Activated T-cell treated with anti-CD3 and anti-CD28 coated beads for 1 hour (primary cell): ENCODE results near the gene FCGR1A.
"Not testable (repeated sequence)": the region's sequence is repeated elsewhere in the genome, so short reads cannot be mapped to it uniquely, and the experiment has no call there.

Experiments
- DNase-seq: peaks from one replicate; pipeline ENCODE4 v3.0.0-alpha.2; 2020; ENCODE audit warnings: low read depth

FCGR1A gene

GRCh38 chr1:149832316-149833126 is 50.0 kb downstream of the FCGR1A start:
- DNase-seq, result not testable (repeated sequence)

- DNase-seq, result not testable (repeated sequence)
Measured at GRCh38 chr1:149833144-149833543, 50.6 kb downstream of the FCGR1A start.

GRCh38 chr1:149841149-149841548 is 58.7 kb downstream of the FCGR1A start:
- not testable (repeated sequence) for DNase-seq
